Activated T-cell treated with anti-CD3 and anti-CD28 coated beads for 4 hours (primary cell): ENCODE data around the gene ATXN1.
"Not testable (repeated sequence)": the region's sequence is repeated elsewhere in the genome, so short reads cannot be mapped to it uniquely, and the experiment has no call there.

Experiments used
- DNase-seq: peaks from one replicate; pipeline ENCODE4 v3.0.0-alpha.2; 2020

The ATXN1 gene

GRCh38 chr6:16718356-16718755 is 42.9 kb downstream of the ATXN1 start:
- no peak for DNase-seq

- no peak for DNase-seq
These were observed 43.9 kb downstream of the ATXN1 start for GRCh38 chr6:16717275-16717942.

GRCh38 chr6:16716321-16716858 is 44.9 kb downstream of the ATXN1 start:
- DNase-seq: no peak

GRCh38 chr6:16713597-16713996 is 47.7 kb downstream of the ATXN1 start:
- DNase-seq: no peak

GRCh38 chr6:16712931-16713484 is 48.3 kb downstream of the ATXN1 start:
- no peak for DNase-seq

GRCh38 chr6:16712255-16712930 is 48.9 kb downstream of the ATXN1 start:
- no peak for DNase-seq

GRCh38 chr6:16711546-16712254 is 49.6 kb downstream of the ATXN1 start:
- DNase-seq: peak; percentile 17

- no peak for DNase-seq
These were observed 54.1 kb downstream of the ATXN1 start for GRCh38 chr6:16706911-16707783.

- DNase-seq: not testable (repeated sequence)
These were observed 54.8 kb downstream of the ATXN1 start for GRCh38 chr6:16706491-16706890.

- no peak for DNase-seq
These were observed 55.2 kb downstream of the ATXN1 start for GRCh38 chr6:16706029-16706428.

- no peak for DNase-seq
These were observed 55.9 kb downstream of the ATXN1 start for GRCh38 chr6:16705081-16705993.

GRCh38 chr6:16704401-16705045 is 56.7 kb downstream of the ATXN1 start:
- no peak for DNase-seq

GRCh38 chr6:16702627-16703378 is 58.5 kb downstream of the ATXN1 start:
- not testable (repeated sequence) for DNase-seq

GRCh38 chr6:16700916-16701234 is 60.4 kb downstream of the ATXN1 start:
- no peak for DNase-seq

GRCh38 chr6:16700202-16700915 is 60.9 kb downstream of the ATXN1 start:
- no peak for DNase-seq

GRCh38 chr6:16698997-16699868 is 62.0 kb downstream of the ATXN1 start:
- no peak for DNase-seq

GRCh38 chr6:16698162-16698533 is 63.1 kb downstream of the ATXN1 start:
- DNase-seq: no peak

GRCh38 chr6:16697437-16698161 is 63.7 kb downstream of the ATXN1 start:
- no peak for DNase-seq
